HUES64 (cell line): ENCODE data around the gene OR5D14. TPM values are rescaled to one million over a fixed set of nuclear protein-coding genes. Genes with fewer than 3 reads are reported as not detected.

ENCODE experiments used
- H3K27ac ChIP-seq: 2 replicates; pipeline ENCODE4 v1.7.0; 2013; ENCODE audit warnings: low read depth, low read length, inconsistent platforms
- H3K27me3 ChIP-seq: 2 replicates; pipeline ENCODE4 v1.6.1; 2013; ENCODE audit warnings: mild to moderate bottlenecking, low read length; ENCODE audit not compliant: insufficient read depth
- H3K36me3 ChIP-seq: 2 replicates; pipeline ENCODE4 v1.6.1; 2013; ENCODE audit warnings: mild to moderate bottlenecking, low read length; ENCODE audit not compliant: insufficient read depth
- H3K4me1 ChIP-seq: 2 replicates; pipeline ENCODE4 v1.6.1; 2013; ENCODE audit warnings: mild to moderate bottlenecking, low read length, moderate library complexity; ENCODE audit not compliant: insufficient read depth
- H3K4me3 ChIP-seq: 2 replicates; pipeline ENCODE4 v1.5.1; 2013; ENCODE audit warnings: mild to moderate bottlenecking, low read length, moderate library complexity
- H3K9ac ChIP-seq: 2 replicates; pipeline ENCODE4 v1.6.1; 2013; ENCODE audit warnings: mild to moderate bottlenecking, low read depth, low read length
- H3K9me3 ChIP-seq: 2 replicates; pipeline ENCODE4 v1.6.1; 2013; ENCODE audit warnings: low read depth, low read length; ENCODE audit not compliant: insufficient read depth
- WGBS: fragments of 150-250, 120-280 bp; methylation state at CpG from one replicate; pipeline ENCODE4 v1.1.7; 2013; ENCODE audit warnings: missing lambda C conversion rate; 5-methylcytosine and 5-hydroxymethylcytosine counted together
- polyA plus RNA-seq, 2 experiments: library from polyadenylated mRNA; stranded (reverse); fragments of 50-300 nt; gene quantifications; one replicate each; pipeline ENCODE4 v1.2.3, GENCODE V29; 2013

Gene OR5D14
- not detected for polyA plus RNA-seq (2013, experiment 1 of 2)
- not detected for polyA plus RNA-seq (2013, experiment 2 of 2)

GRCh38 chr11:55795256-55795655 lies at the start of gene OR5D14:
OR5D14 (plus strand) TSS chr11:55795556; CDS start chr11:55795556, 0 bp downstream.
- H3K4me3 ChIP-seq = no peak within 1 kb of the TSS
- no peak within 1 kb of the TSS for H3K27ac ChIP-seq
- no peaks in the 10 kb centered on the region for H3K4me1 ChIP-seq
- no peaks in the 10 kb centered on the region for H3K27me3 ChIP-seq
- no peak within 1 kb of the TSS for H3K9ac ChIP-seq
- H3K9me3 ChIP-seq = peaks cover 100% of the 10 kb centered on the region
- no peaks in the 10 kb centered on the region for H3K36me3 ChIP-seq

- Histone ChIP-seq H3K9me3 (peaks cover 93% of the 10 kb centered on the region), H3K9ac (no peak within 1 kb of the TSS), H3K27me3 (no peaks in the 10 kb centered on the region), H3K27ac (no peak within 1 kb of the TSS), H3K4me1 (no peaks in the 10 kb centered on the region), H3K36me3 (no peaks in the 10 kb centered on the region), H3K4me3 (no peak within 1 kb of the TSS)
These were observed 22.2 kb upstream of the OR5D14 start, which contains the start of gene OR5D13 for GRCh38 chr11:55773138-55773537. OR5D13 (plus strand) TSS chr11:55773438; CDS start chr11:55773438, 0 bp downstream.

- Histone ChIP-seq H3K9me3 (peaks cover 99% of the 10 kb centered on the region), H3K27me3 (no peaks in the 10 kb centered on the region), H3K4me1 (no peaks in the 10 kb centered on the region), H3K36me3 (no peaks in the 10 kb centered on the region; the same call in 1 of the 2 replicates), H3K9ac (no peak overlapping the region), H3K27ac (no peak overlapping the region), H3K4me3 (no peak overlapping the region)
- no CpG with 5 or more reads among the region's 1 CpG for WGBS
These were observed 3.8 kb upstream of the OR5D14 start for GRCh38 chr11:55791606-55792005.

- Histone ChIP-seq H3K9me3 (peaks cover 98% of the 10 kb centered on the region), H3K4me1 (no peaks in the 10 kb centered on the region), H3K36me3 (no peaks in the 10 kb centered on the region), H3K27me3 (no peaks in the 10 kb centered on the region), H3K9ac (no peak overlapping the region), H3K4me3 (no peak overlapping the region), H3K27ac (no peak overlapping the region)
- 68% methylated on average over 2 of the region's 2 CpGs for WGBS
These were observed 2.0 kb upstream of the OR5D14 start for GRCh38 chr11:55793321-55793720.

- Histone ChIP-seq H3K4me3 (no peak overlapping the region), H3K9me3 (peaks cover 91% of the 10 kb centered on the region), H3K36me3 (no peaks in the 10 kb centered on the region), H3K4me1 (no peaks in the 10 kb centered on the region), H3K27me3 (no peaks in the 10 kb centered on the region), H3K9ac (no peak overlapping the region), H3K27ac (no peak overlapping the region)
- WGBS = 100% methylated on average over 1 of the region's 1 CpG
These were observed 10.9 kb downstream of the OR5D14 start for GRCh38 chr11:55806248-55806647.

- Histone ChIP-seq H3K4me3 (no peak within 1 kb of the TSS), H3K9me3 (peaks cover 91% of the 10 kb centered on the region), H3K27me3 (no peaks in the 10 kb centered on the region), H3K36me3 (no peaks in the 10 kb centered on the region), H3K27ac (no peak within 1 kb of the TSS), H3K4me1 (no peaks in the 10 kb centered on the region), H3K9ac (no peak within 1 kb of the TSS)
- WGBS = no CpG with 5 or more reads among the region's 1 CpG
These were observed 15.7 kb downstream of the OR5D14 start, which contains the start of gene OR5L1 for GRCh38 chr11:55811067-55811466. OR5L1 (plus strand) TSS chr11:55811367; CDS start chr11:55811467, 100 bp downstream.

GRCh38 chr11:55819330-55819729 lies 24.0 kb downstream of the OR5D14 start, which contains the start of gene OR5D18:
OR5D18 (plus strand) TSS chr11:55819630; CDS start chr11:55819630, 0 bp downstream.
- Histone ChIP-seq H3K9me3 (peaks cover 91% of the 10 kb centered on the region), H3K4me1 (no peaks in the 10 kb centered on the region), H3K36me3 (no peaks in the 10 kb centered on the region), H3K9ac (no peak within 1 kb of the TSS), H3K4me3 (no peak within 1 kb of the TSS), H3K27ac (no peak within 1 kb of the TSS), H3K27me3 (no peaks in the 10 kb centered on the region)
- WGBS = 84% methylated on average over 5 of the region's 5 CpGs

- Histone ChIP-seq H3K36me3 (no peaks in the 10 kb centered on the region), H3K4me3 (no peak within 1 kb of the TSS), H3K4me1 (no peaks in the 10 kb centered on the region), H3K27me3 (no peaks in the 10 kb centered on the region), H3K27ac (no peak within 1 kb of the TSS), H3K9me3 (peaks cover 91% of the 10 kb centered on the region), H3K9ac (no peak within 1 kb of the TSS)
These were observed 31.6 kb downstream of the OR5D14 start, which contains the start of gene OR5L2 for GRCh38 chr11:55826919-55827318. OR5L2 (plus strand) TSS chr11:55827219; CDS start chr11:55827219, 0 bp downstream.

- Histone ChIP-seq H3K27ac (no peak within 1 kb of the TSS), H3K9me3 (peaks cover 88% of the 10 kb centered on the region), H3K4me3 (no peak within 1 kb of the TSS), H3K4me1 (no peaks in the 10 kb centered on the region), H3K9ac (no peak within 1 kb of the TSS), H3K36me3 (no peaks in the 10 kb centered on the region), H3K27me3 (no peaks in the 10 kb centered on the region)
- WGBS = 43% methylated on average over 3 of the region's 3 CpGs
These were observed 43.1 kb downstream of the OR5D14 start, which contains the start of gene OR5D16 for GRCh38 chr11:55838452-55838851. OR5D16 (plus strand) TSS chr11:55838752; CDS start chr11:55838752, 0 bp downstream.
